KMS-11 (cell line): ENCODE data around the gene SMTN.

Experiments
- H2AFZ ChIP-seq: fragments of 200-600 bp; sonication (generic); 2 replicates; pipeline ENCODE4 v1.6.1; 2016; ENCODE audit warnings: antibody characterized with exemption, mixed run types, low read depth
- H3K27ac ChIP-seq: fragments of 200-600 bp; sonication (generic); 2 replicates; pipeline ENCODE4 v1.6.1; 2016; ENCODE audit warnings: mild to moderate bottlenecking, mixed run types
- H3K27me3 ChIP-seq: fragments of 200-600 bp; sonication (generic); 2 replicates; pipeline ENCODE4 v1.6.1; 2017; ENCODE audit warnings: mild to moderate bottlenecking, low read depth, mixed run types, moderate library complexity; ENCODE audit not compliant: insufficient read depth
- H3K36me3 ChIP-seq: fragments of 200-600 bp; sonication (generic); 2 replicates; pipeline ENCODE4 v1.6.1; 2017; ENCODE audit warnings: mild to moderate bottlenecking, mixed run types; ENCODE audit not compliant: insufficient read depth
- H3K4me1 ChIP-seq: fragments of 200-600 bp; sonication (generic); 2 replicates; pipeline ENCODE4 v1.6.1; 2016; ENCODE audit warnings: mild to moderate bottlenecking, low read depth, mixed run types; ENCODE audit not compliant: poor library complexity, severe bottlenecking
- H3K4me2 ChIP-seq: fragments of 200-600 bp; sonication (generic); 2 replicates; pipeline ENCODE4 v1.7.0; 2016; ENCODE audit warnings: mild to moderate bottlenecking, mixed run types
- H3K4me3 ChIP-seq: fragments of 200-600 bp; sonication (generic); IDR thresholded peaks from 2 replicates; pipeline ENCODE4 v1.6.1; 2017; ENCODE audit warnings: low read depth, low read length, mixed read lengths; ENCODE audit not compliant: insufficient read depth
- H3K79me2 ChIP-seq: fragments of 200-600 bp; sonication (generic); 2 replicates; pipeline ENCODE4 v1.6.1; 2016; ENCODE audit warnings: low read depth, mixed run types; ENCODE audit not compliant: insufficient read depth
- H3K9ac ChIP-seq: fragments of 200-600 bp; sonication (generic); 2 replicates; pipeline ENCODE4 v1.6.1; 2016; ENCODE audit warnings: mild to moderate bottlenecking, mixed run types
- H4K20me1 ChIP-seq: fragments of 200-600 bp; sonication (generic); 2 replicates; pipeline ENCODE4 v1.6.1; 2016; ENCODE audit warnings: mild to moderate bottlenecking, mixed run types; ENCODE audit not compliant: insufficient read depth
- TF ChIP-seq, protein P1 (sequence below): fragments of 200-600 bp; sonication (generic); conservative IDR thresholded peaks from 2 replicates; pipeline ENCODE4 v1.6.1; 2017; ENCODE audit warnings: low read depth, mild to moderate bottlenecking, antibody characterized with exemption, low read length, moderate library complexity, mixed read lengths

The SMTN gene

DNA sequence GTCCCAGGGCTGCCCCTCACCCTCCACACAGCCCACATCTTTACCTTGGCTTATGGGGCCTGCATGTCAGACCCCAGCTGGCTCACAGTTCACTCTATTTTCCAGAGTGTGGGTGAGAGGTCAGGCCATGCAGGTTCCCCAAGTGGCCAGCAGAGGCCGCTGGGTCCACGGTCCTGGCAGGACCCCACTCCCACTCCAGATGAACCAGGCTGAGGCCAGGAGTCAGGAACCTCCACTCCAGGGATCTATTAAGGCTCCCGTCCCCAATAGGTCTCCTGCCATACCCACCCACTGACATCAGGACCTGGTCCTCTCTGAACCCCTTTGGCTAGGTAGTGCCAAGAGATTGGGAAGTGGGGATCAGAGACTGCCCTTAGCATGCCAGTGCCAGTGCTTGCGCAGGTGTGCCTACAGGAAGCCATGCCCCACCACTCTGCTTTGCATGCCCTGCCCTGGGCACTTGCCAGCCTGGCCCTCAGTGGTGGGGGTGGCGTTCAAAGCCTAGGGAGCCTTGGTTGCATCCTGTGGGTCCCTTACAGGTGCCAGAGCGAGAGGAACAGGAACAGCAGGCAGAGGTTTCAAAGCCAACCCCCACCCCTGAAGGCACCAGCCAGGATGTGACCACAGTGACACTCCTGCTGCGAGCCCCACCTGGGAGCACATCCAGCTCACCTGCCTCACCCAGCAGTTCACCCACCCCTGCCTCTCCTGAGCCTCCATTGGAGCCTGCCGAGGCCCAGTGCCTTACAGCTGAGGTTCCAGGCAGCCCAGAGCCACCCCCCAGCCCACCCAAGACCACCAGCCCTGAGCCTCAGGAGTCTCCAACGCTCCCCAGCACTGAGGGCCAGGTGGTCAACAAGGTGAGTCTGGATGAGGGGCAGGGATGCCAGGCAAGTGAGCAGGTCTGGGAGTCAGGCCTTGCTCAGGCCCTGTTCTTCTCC lies 8.3 kb downstream of the SMTN start:
- Histone ChIP-seq H3K27me3 (no peaks in the 10 kb centered on the region), H3K4me1 (peaks cover 4% of the 10 kb centered on the region), H2AFZ (no peak overlapping the region), H3K36me3 (no peaks in the 10 kb centered on the region), H4K20me1 (no peaks in the 10 kb centered on the region), H3K9ac (no peak overlapping the region), H3K4me2 (no peak overlapping the region), H3K4me3 (no peak overlapping the region), H3K27ac (no peak overlapping the region), H3K79me2 (0 out of 2 replicates have a peak, but pooled peaks cover under 1% of the 10 kb centered on the region)
- TF ChIP-seq, protein P1, sequence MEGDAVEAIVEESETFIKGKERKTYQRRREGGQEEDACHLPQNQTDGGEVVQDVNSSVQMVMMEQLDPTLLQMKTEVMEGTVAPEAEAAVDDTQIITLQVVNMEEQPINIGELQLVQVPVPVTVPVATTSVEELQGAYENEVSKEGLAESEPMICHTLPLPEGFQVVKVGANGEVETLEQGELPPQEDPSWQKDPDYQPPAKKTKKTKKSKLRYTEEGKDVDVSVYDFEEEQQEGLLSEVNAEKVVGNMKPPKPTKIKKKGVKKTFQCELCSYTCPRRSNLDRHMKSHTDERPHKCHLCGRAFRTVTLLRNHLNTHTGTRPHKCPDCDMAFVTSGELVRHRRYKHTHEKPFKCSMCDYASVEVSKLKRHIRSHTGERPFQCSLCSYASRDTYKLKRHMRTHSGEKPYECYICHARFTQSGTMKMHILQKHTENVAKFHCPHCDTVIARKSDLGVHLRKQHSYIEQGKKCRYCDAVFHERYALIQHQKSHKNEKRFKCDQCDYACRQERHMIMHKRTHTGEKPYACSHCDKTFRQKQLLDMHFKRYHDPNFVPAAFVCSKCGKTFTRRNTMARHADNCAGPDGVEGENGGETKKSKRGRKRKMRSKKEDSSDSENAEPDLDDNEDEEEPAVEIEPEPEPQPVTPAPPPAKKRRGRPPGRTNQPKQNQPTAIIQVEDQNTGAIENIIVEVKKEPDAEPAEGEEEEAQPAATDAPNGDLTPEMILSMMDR = peak; percentile 86

GRCh38 chr22:31090217-31091085 lies 9.3 kb downstream of the SMTN start:
- no peak overlapping the region for H3K27ac ChIP-seq
- TF ChIP-seq, protein P1 = no peak
- no peaks in the 10 kb centered on the region for H3K79me2 ChIP-seq
- H3K27me3 ChIP-seq = no peaks in the 10 kb centered on the region
- no peak overlapping the region for H3K9ac ChIP-seq
- no peak overlapping the region for H3K4me3 ChIP-seq
- no peak overlapping the region for H2AFZ ChIP-seq
- no peaks in the 10 kb centered on the region for H4K20me1 ChIP-seq
- peaks cover 2% of the 10 kb centered on the region for H3K4me1 ChIP-seq
- H3K36me3 ChIP-seq = no peaks in the 10 kb centered on the region
- H3K4me2 ChIP-seq = no peak overlapping the region

DNA sequence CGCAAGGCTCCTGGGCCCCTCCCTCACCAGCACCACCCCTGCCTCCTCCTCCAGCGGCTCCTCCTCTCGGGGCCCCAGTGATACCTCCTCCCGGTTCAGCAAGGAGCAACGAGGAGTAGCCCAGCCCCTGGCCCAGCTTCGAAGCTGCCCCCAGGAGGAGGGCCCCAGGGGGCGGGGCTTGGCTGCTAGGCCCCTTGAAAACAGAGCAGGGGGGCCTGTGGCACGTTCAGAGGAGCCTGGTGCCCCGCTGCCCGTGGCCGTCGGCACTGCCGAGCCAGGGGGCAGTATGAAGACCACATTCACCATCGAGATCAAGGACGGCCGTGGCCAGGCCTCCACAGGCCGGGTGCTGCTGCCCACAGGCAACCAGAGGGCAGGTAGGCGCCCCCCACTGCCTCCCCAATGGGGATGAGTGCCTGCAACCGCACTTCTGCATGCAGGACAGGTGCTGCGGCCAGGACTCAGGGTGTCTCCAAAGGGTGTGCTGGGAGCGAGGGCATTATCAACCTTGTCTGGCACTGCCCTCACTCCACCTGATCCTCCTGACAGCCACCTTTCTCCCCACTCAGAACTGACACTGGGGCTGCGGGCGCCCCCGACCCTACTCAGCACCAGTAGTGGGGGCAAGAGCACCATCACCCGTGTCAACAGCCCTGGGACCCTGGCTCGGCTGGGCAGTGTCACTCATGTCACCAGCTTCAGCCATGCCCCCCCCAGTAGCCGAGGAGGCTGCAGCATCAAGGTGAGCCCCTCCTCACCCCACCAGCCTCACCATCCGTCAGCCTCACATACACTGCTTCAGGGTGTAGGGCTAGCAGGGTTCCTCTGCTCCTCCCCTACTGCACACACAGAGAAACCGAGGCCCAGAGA lies 10.2 kb downstream of the SMTN start:
- TF ChIP-seq, protein P1 = no peak
- no peak overlapping the region for H3K9ac ChIP-seq
- H3K4me2 ChIP-seq = no peak overlapping the region
- H3K4me3 ChIP-seq = no peak overlapping the region
- no peaks in the 10 kb centered on the region for H3K4me1 ChIP-seq
- H3K79me2 ChIP-seq = no peaks in the 10 kb centered on the region
- H3K27me3 ChIP-seq = no peaks in the 10 kb centered on the region
- H3K27ac ChIP-seq = no peak overlapping the region
- H4K20me1 ChIP-seq = no peaks in the 10 kb centered on the region
- no peak overlapping the region for H2AFZ ChIP-seq
- H3K36me3 ChIP-seq = no peaks in the 10 kb centered on the region

DNA sequence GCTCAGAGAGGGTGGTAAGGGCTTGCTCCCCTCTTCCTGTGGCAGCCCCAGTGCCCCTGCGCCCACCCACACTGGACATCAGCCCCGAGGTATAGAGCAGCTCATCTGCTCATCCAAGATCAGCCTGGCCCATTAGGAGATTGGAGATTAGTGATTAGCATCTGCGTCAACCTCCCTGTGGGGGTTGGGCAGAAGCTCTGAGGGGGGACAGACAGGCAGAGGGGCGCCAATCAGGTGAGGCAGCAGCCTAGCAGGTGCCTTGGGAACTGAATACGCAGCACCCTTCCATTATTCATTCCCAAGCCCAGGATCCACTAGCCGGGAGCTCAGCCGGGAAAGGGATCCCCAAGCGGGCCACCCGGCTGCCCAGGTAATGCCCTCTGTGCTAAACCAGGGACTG lies 11.0 kb downstream of the SMTN start:
- Histone ChIP-seq H3K27me3 (no peaks in the 10 kb centered on the region), H3K4me2 (no peak overlapping the region), H3K9ac (no peak overlapping the region), H3K4me1 (no peaks in the 10 kb centered on the region), H2AFZ (no peak overlapping the region), H4K20me1 (no peaks in the 10 kb centered on the region), H3K27ac (no peak overlapping the region), H3K79me2 (no peaks in the 10 kb centered on the region), H3K4me3 (no peak overlapping the region), H3K36me3 (no peaks in the 10 kb centered on the region)
- TF ChIP-seq, protein P1 = no peak
